HEK293 (cell line): ENCODE results near the gene KIF11.

ENCODE experiments used
- AEBP2 ChIP-seq: fragments of 450-650 bp; formaldehyde crosslinking; IDR thresholded peaks from 2 replicates; pipeline ENCODE4 v1.5.1; 2016; ENCODE audit warnings: missing biosample characterization, missing genetic modification characterization, borderline replicate concordance
- BCL11A ChIP-seq: fragments of 450-650 bp; formaldehyde crosslinking; IDR thresholded peaks from 2 replicates; pipeline ENCODE4 v1.5.1; 2016; ENCODE audit warnings: low read depth, missing biosample characterization, missing genetic modification characterization
- BCL11B ChIP-seq: fragments of 450-650 bp; formaldehyde crosslinking; IDR thresholded peaks from 2 replicates; pipeline ENCODE4 v1.5.1; 2016; ENCODE audit warnings: low read depth, missing biosample characterization, missing genetic modification characterization
- CTCF ChIP-seq: fragments of 450-650 bp; formaldehyde crosslinking; IDR thresholded peaks from 2 replicates; pipeline ENCODE4 v1.5.1; 2016; ENCODE audit warnings: missing biosample characterization, missing genetic modification characterization
- GLIS1 ChIP-seq: fragments of 450-650 bp; formaldehyde crosslinking; IDR thresholded peaks from 2 replicates; pipeline ENCODE4 v1.5.1; 2016; ENCODE audit warnings: missing biosample characterization, missing genetic modification characterization
- HOXD13 ChIP-seq: sonication (generic); formaldehyde crosslinking; IDR thresholded peaks from 2 replicates; pipeline ENCODE4 v1.8.0; 2022; ENCODE audit warnings: missing genetic modification reagents, borderline replicate concordance
- INSM2 ChIP-seq: fragments of 450-650 bp; formaldehyde crosslinking; IDR thresholded peaks from 2 replicates; pipeline ENCODE4 v1.5.1; 2016; ENCODE audit warnings: missing biosample characterization, missing genetic modification characterization
- PRDM2 ChIP-seq: fragments of 450-650 bp; formaldehyde crosslinking; IDR thresholded peaks from 2 replicates; pipeline ENCODE4 v1.5.1; 2016; ENCODE audit warnings: missing biosample characterization, missing genetic modification characterization, borderline replicate concordance
- PRDM6 ChIP-seq: fragments of 450-650 bp; formaldehyde crosslinking; IDR thresholded peaks from 2 replicates; pipeline ENCODE4 v1.5.1; 2017; ENCODE audit warnings: missing biosample characterization, missing genetic modification characterization
- REPIN1 ChIP-seq: fragments of 450-650 bp; formaldehyde crosslinking; IDR thresholded peaks from 2 replicates; pipeline ENCODE4 v1.5.1; 2017; ENCODE audit warnings: missing biosample characterization, missing genetic modification characterization, low read depth
- SP2 ChIP-seq: fragments of 450-650 bp; formaldehyde crosslinking; IDR thresholded peaks from 2 replicates; pipeline ENCODE4 v1.5.1; 2016; ENCODE audit warnings: missing biosample characterization, missing genetic modification characterization
- SP7 ChIP-seq: fragments of 450-650 bp; formaldehyde crosslinking; IDR thresholded peaks from 2 replicates; pipeline ENCODE4 v1.5.1; 2016; ENCODE audit warnings: missing biosample characterization, missing genetic modification characterization
- ZBTB17 ChIP-seq: fragments of 450-650 bp; formaldehyde crosslinking; IDR thresholded peaks from 2 replicates; pipeline ENCODE4 v1.5.1; 2016; ENCODE audit warnings: missing biosample characterization, missing genetic modification characterization
- ZBTB20 ChIP-seq: fragments of 450-650 bp; formaldehyde crosslinking; IDR thresholded peaks from 2 replicates; pipeline ENCODE4 v1.5.1; 2016; ENCODE audit warnings: missing biosample characterization, missing genetic modification characterization
- ZEB2 ChIP-seq: fragments of 450-650 bp; formaldehyde crosslinking; IDR thresholded peaks from 2 replicates; pipeline ENCODE4 v1.5.1; 2016; ENCODE audit warnings: missing biosample characterization, missing genetic modification characterization
- ZNF121 ChIP-seq: fragments of 450-650 bp; formaldehyde crosslinking; IDR thresholded peaks from 2 replicates; pipeline ENCODE4 v1.5.1; 2016; ENCODE audit warnings: missing biosample characterization, missing genetic modification characterization
- ZNF155 ChIP-seq: fragments of 450-650 bp; formaldehyde crosslinking; IDR thresholded peaks from 2 replicates; pipeline ENCODE4 v1.5.1; 2016; ENCODE audit warnings: missing biosample characterization, missing genetic modification characterization
- ZNF157 ChIP-seq: fragments of 450-650 bp; formaldehyde crosslinking; IDR thresholded peaks from 2 replicates; pipeline ENCODE4 v1.5.1; 2016; ENCODE audit warnings: missing biosample characterization, missing genetic modification characterization
- ZNF18 ChIP-seq: fragments of 450-650 bp; formaldehyde crosslinking; IDR thresholded peaks from 2 replicates; pipeline ENCODE4 v1.5.1; 2016; ENCODE audit warnings: missing biosample characterization, missing genetic modification characterization
- ZNF223 ChIP-seq: fragments of 450-650 bp; formaldehyde crosslinking; IDR thresholded peaks from 2 replicates; pipeline ENCODE4 v1.5.1; 2016; ENCODE audit warnings: missing biosample characterization, missing genetic modification characterization
- ZNF266 ChIP-seq: fragments of 450-650 bp; formaldehyde crosslinking; IDR thresholded peaks from 2 replicates; pipeline ENCODE4 v1.5.1; 2016; ENCODE audit warnings: missing biosample characterization, missing genetic modification characterization, low read depth
- ZNF394 ChIP-seq: fragments of 450-650 bp; formaldehyde crosslinking; IDR thresholded peaks from 2 replicates; pipeline ENCODE4 v1.5.1; 2016; ENCODE audit warnings: missing biosample characterization, missing genetic modification characterization, mild to moderate bottlenecking, moderate library complexity, borderline replicate concordance
- ZNF433 ChIP-seq: fragments of 450-650 bp; formaldehyde crosslinking; IDR thresholded peaks from 2 replicates; pipeline ENCODE4 v1.5.1; 2016; ENCODE audit warnings: missing biosample characterization, missing genetic modification characterization, low read depth
- ZNF529 ChIP-seq: fragments of 450-650 bp; formaldehyde crosslinking; IDR thresholded peaks from 2 replicates; pipeline ENCODE4 v1.5.1; 2017; ENCODE audit warnings: missing genetic modification characterization, missing biosample characterization; ENCODE audit not compliant: insufficient replicate concordance
- ZNF561 ChIP-seq: fragments of 450-650 bp; IDR thresholded peaks from 2 replicates; pipeline ENCODE4 v1.5.1; 2018; ENCODE audit warnings: missing biosample characterization, missing genetic modification characterization, borderline replicate concordance

KIF11 gene

GRCh38 chr10:92573798-92574547 lies 19.0 kb upstream of the KIF11 start, which contains the start of gene IDE (continued):
- TF ChIP-seq INSM2 (tag by site-specific recombination) (0 out of 2 replicates have a peak, but pooled peaks have one; percentile 31), SP7 (peak; percentile 85), BCL11A (tag by site-specific recombination) (no peak), ZNF561 (tag by site-specific recombination) (peak; percentile 47), ZNF121 (tag by site-specific recombination) (peak; percentile 60), PRDM2 (tag by site-specific recombination) (0 out of 2 replicates have a peak, but pooled peaks have one; percentile 20), REPIN1 (tag by site-specific recombination) (peak; percentile 75; the same call in 1 of the 2 replicates), ZNF155 (tag by site-specific recombination) (no peak), ZNF157 (tag by site-specific recombination) (no peak), HOXD13 (CRISPR knock-in tag) (no peak), ZNF223 (tag by site-specific recombination) (0 out of 2 replicates have a peak, but pooled peaks have one; percentile 9), SP2 (tag by site-specific recombination) (peak; percentile 35), ZBTB17 (peak; percentile 93), CTCF (peak; percentile 93), BCL11B (peak; percentile 72; the same call in 1 of the 2 replicates), ZNF18 (peak; percentile 45; the same call in 1 of the 2 replicates), GLIS1 (tag by site-specific recombination) (0 out of 2 replicates have a peak, but pooled peaks have one; percentile 29), ZNF394 (tag by site-specific recombination) (peak; percentile 93), ZNF266 (tag by site-specific recombination) (no peak), AEBP2 (tag by site-specific recombination) (no peak), ZNF529 (no peak), ZEB2 (peak; percentile 95), ZNF433 (tag by site-specific recombination) (no peak), ZBTB20 (tag by site-specific recombination) (peak; percentile 84), PRDM6 (tag by site-specific recombination) (no peak)
